ENCODE measurements around the gene METTL17. TPM values are rescaled to one million over a fixed set of nuclear protein-coding genes. Genes with fewer than 3 reads are reported as not detected.

METTL17 gene
- total and polyA plus RNA-seq, 2 of the 8 experiments (the other 6 are each of a cell fraction or from before 2014, with no cell fraction given): 73.8 to 138 TPM

- ChIA-PET POLR2A (ENCODE audit: partially characterized antibody) (interaction anchor here (4.4 kb wide), 1 partner anchor 26 kb away, joined by 36 read pairs; no protein-coding TSS in a partner anchor), CTCF (ENCODE audit: partially characterized antibody) (interaction anchor here (0.6 to 7.2 kb wide), 6 partner anchors 25 to 1901 kb away, joined by 3 to 371 read pairs (median 3); partner anchors contain the start of gene NDRG2)
- no peaks in the 10 kb centered on the region for H3K79me1 ChIP-seq (ENCODE audit: low read depth, low read length)
- H2BK120ac ChIP-seq (replicated peaks; ENCODE audit: low read depth, low read length): no peak within 1 kb of the TSS
- no peak within 1 kb of the TSS for H3K23ac ChIP-seq (ENCODE audit: insufficient read length)
- H3K4me2 ChIP-seq (ENCODE audit: insufficient read depth in 1 of 2, low read depth in 2 of 2, low read length in 2 of 2): no peak within 1 kb of the TSS
- H4K91ac ChIP-seq (replicated peaks; ENCODE audit: insufficient read length, low read length): no peak within 1 kb of the TSS
- no peak within 1 kb of the TSS for H3K4me3 ChIP-seq (ENCODE audit: extremely low read depth in 1 of 4, insufficient read depth in 2 of 4, low read depth in 3 of 4, low read length in 4 of 4)
- no peaks in the 10 kb centered on the region for H3K36me3 ChIP-seq (ENCODE audit: control insufficient read depth in 2 of 4, insufficient read depth in 4 of 4, low read length in 3 of 4)
- no peaks in the 10 kb centered on the region for H3K9me3 ChIP-seq (ENCODE audit: insufficient read depth in 2 of 2, low read depth in 1 of 2, low read length in 1 of 2)
- H2AK5ac ChIP-seq (ENCODE audit: low read depth, low read length): no peak within 1 kb of the TSS; the same call in 1 of the 2 replicates
- no peak within 1 kb of the TSS for H3K4ac ChIP-seq (replicated peaks; ENCODE audit: insufficient read length, low read depth, low read length)
- H3K27me3 ChIP-seq (replicated peaks in 1 of 4; ENCODE audit: control insufficient read depth in 3 of 4, extremely low read depth in 1 of 4, insufficient read depth in 3 of 4, low read length in 3 of 4): peaks cover 0 to 3% (median 0%) of the 10 kb centered on the region in 4 experiments; a peak in 1 of 7 replicates
- no peak within 1 kb of the TSS for H3K18ac ChIP-seq (ENCODE audit: extremely low read depth, low read length)
- no peak within 1 kb of the TSS for H3K14ac ChIP-seq (ENCODE audit: insufficient read length)
- no peak within 1 kb of the TSS for H4K5ac ChIP-seq (ENCODE audit: insufficient read length, low read depth, low read length)
- FAIRE-seq (no peak), DNase-seq (ENCODE audit: low read depth in 1 of 2, low spot score in 2 of 2) (no peak)
- no peak within 1 kb of the TSS for H3K9ac ChIP-seq (replicated peaks in 1 of 4; ENCODE audit: extremely low read depth in 1 of 4, low read depth in 3 of 4, low read length in 3 of 4)
- no peaks in the 10 kb centered on the region for H4K20me1 ChIP-seq (replicated peaks in 1 of 2; ENCODE audit: control insufficient read depth in 1 of 2, insufficient read depth in 2 of 2, low read length in 2 of 2)
- no peak within 1 kb of the TSS for H2BK15ac ChIP-seq (ENCODE audit: low read length)
- 80% methylated on average over 11 of the region's 11 CpGs; no CpG with 5 or more reads in 1 of the 2 experiments for WGBS, 2 experiments (ENCODE audit: extremely low coverage in 1 of 2, insufficient coverage in 1 of 2, insufficient read length in 1 of 2, insufficient replicate concordance in 2 of 2, low coverage in 1 of 2, low lambda C conversion rate in 2 of 2, missing lambda C conversion rate in 1 of 2)
- H3K56ac ChIP-seq (replicated peaks; ENCODE audit: insufficient read length, low read depth, low read length): no peak within 1 kb of the TSS
- H2AFZ ChIP-seq (ENCODE audit: low read length): no peak within 1 kb of the TSS
- no peaks in the 10 kb centered on the region for H3K79me2 ChIP-seq (ENCODE audit: control insufficient read depth in 1 of 2, insufficient read depth in 2 of 2, low read length in 2 of 2)
- TF ChIP-seq KDM4A (IDR thresholded peaks at IDR 0.05; ENCODE audit: low read depth, low read length, severe bottlenecking) (no peak), POU5F1 (IDR thresholded peaks at IDR 0.05; ENCODE audit: low read depth, low read length) (no peak), SIRT6 (IDR thresholded peaks at IDR 0.05; ENCODE audit: low read length) (no peak), RFX5 (IDR thresholded peaks at IDR 0.05; ENCODE audit: borderline replicate concordance, low read depth, low read length) (no peak), KDM1A (IDR thresholded peaks at IDR 0.05; ENCODE audit: borderline replicate concordance, low read length) (no peak), TCF12 (IDR thresholded peaks at IDR 0.05; ENCODE audit: low read depth, low read length) (no peak), FOSL1 (IDR thresholded peaks at IDR 0.05; ENCODE audit: insufficient read depth, low read depth, low read length) (no peak), EGR1 (IDR thresholded peaks at IDR 0.05; ENCODE audit: borderline replicate concordance, low read depth, low read length) (no peak), BACH1 (IDR thresholded peaks at IDR 0.05; ENCODE audit: low read length) (no peak), SIN3A (conservative IDR thresholded peaks at IDR 0.05 in 1 of 2, IDR thresholded peaks at IDR 0.05 in 1 of 2; ENCODE audit: low read depth in 1 of 2, low read length in 2 of 2) (no peak), EP300 (IDR thresholded peaks at IDR 0.05; ENCODE audit: borderline replicate concordance in 1 of 2, low read depth in 2 of 2, low read length in 2 of 2) (no peak), JUN (IDR thresholded peaks at IDR 0.05; ENCODE audit: low read depth, low read length) (no peak)
- no peak within 1 kb of the TSS for H3K27ac ChIP-seq (ENCODE audit: low read depth, low read length)
- H2BK5ac ChIP-seq (ENCODE audit: low read depth, low read length): no peak within 1 kb of the TSS
- H3K23me2 ChIP-seq (ENCODE audit: low read depth, low read length): peaks cover 2% of the 10 kb centered on the region; the same call in 1 of the 2 replicates
- H2BK12ac ChIP-seq (ENCODE audit: low read depth, low read length): peak within 1 kb of the TSS; percentile 40
- H2BK20ac ChIP-seq (ENCODE audit: low read length): no peak within 1 kb of the TSS
- no peak within 1 kb of the TSS for H4K8ac ChIP-seq (ENCODE audit: extremely low read depth, insufficient read depth, low read length)
- H3K4me1 ChIP-seq (replicated peaks in 1 of 4; ENCODE audit: control insufficient read depth in 3 of 4, insufficient read depth in 4 of 4, low read length in 3 of 4): peaks cover 8 to 11% (median 10%) of the 10 kb centered on the region in 4 experiments; a peak in 6 of 7 replicates
Observed at GRCh38 chr14:21041676-21042433, 52.1 kb downstream of the METTL17 start, which contains the start of gene RNASE7. Gene RNASE7, plus strand, starts transcription at chr14:21042362. Its CDS starts 631 bp downstream, at chr14:21042993.
